GM23248 (cell line): Measurements from ENCODE around the gene KLK5.

ENCODE experiments used
- EZH2 ChIP-seq: fragments of 200-600 bp; sonication (generic); IDR thresholded peaks from 2 replicates; pipeline ENCODE4 v1.6.1; 2018; ENCODE audit warnings: antibody characterized with exemption, mild to moderate bottlenecking; ENCODE audit not compliant: insufficient read depth, poor library complexity, severe bottlenecking
- EZH2phosphoT487 ChIP-seq: fragments of 200-600 bp; sonication (generic); IDR thresholded peaks from 2 replicates; pipeline ENCODE4 v1.6.1; 2018; ENCODE audit warnings: antibody characterized with exemption, moderate library complexity, mild to moderate bottlenecking, low read depth; ENCODE audit not compliant: insufficient read depth

- TF ChIP-seq EZH2phosphoT487 = no peak
- no peak for TF ChIP-seq EZH2
Observed at GRCh38 chr19:50980208-50980607, 27.4 kb upstream of the KLK5 start.
